SK-N-SH (cell line): Measurements from ENCODE around the gene FBXO15.

ENCODE experiments used
- JUND ChIP-seq: IDR thresholded peaks from 2 replicates; pipeline ENCODE4 v1.4.0; 2012
- TF ChIP-seq, protein P1 (sequence below): fragments of 150-350 bp; IDR thresholded peaks from 2 replicates; pipeline ENCODE4 v1.6.1; 2017; ENCODE audit warnings: antibody characterized with exemption, low read length, low read depth, borderline replicate concordance
- TF ChIP-seq, protein P2 (sequence below): fragments of 200-600 bp; sonication (generic); IDR thresholded peaks from 2 replicates; pipeline ENCODE4 v1.6.1; 2017; ENCODE audit warnings: antibody characterized with exemption, mild to moderate bottlenecking, moderate library complexity

DNA sequence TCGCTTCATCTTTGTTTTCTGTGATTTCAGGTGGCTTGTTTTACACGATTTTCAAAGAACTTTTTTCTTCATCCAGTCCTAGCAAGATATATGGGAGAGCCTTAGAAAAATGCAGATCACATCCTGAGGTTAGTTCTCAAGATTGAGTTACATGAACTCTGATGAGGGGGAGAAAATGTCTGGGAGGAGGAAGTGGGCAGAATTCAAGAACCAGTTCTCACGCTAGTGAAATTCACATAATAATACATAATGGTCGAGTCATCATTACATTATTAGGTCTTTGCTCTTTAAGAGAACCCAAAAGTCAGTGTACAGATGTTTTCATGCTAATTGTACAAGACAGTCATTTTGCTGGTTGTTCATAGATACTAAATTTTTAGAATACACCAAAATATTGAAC lies 7.6 kb upstream of the FBXO15 start:
- TF ChIP-seq JUND, result no peak
- TF ChIP-seq, protein P1, sequence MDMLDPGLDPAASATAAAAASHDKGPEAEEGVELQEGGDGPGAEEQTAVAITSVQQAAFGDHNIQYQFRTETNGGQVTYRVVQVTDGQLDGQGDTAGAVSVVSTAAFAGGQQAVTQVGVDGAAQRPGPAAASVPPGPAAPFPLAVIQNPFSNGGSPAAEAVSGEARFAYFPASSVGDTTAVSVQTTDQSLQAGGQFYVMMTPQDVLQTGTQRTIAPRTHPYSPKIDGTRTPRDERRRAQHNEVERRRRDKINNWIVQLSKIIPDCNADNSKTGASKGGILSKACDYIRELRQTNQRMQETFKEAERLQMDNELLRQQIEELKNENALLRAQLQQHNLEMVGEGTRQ, result no peak
- TF ChIP-seq, protein P2, sequence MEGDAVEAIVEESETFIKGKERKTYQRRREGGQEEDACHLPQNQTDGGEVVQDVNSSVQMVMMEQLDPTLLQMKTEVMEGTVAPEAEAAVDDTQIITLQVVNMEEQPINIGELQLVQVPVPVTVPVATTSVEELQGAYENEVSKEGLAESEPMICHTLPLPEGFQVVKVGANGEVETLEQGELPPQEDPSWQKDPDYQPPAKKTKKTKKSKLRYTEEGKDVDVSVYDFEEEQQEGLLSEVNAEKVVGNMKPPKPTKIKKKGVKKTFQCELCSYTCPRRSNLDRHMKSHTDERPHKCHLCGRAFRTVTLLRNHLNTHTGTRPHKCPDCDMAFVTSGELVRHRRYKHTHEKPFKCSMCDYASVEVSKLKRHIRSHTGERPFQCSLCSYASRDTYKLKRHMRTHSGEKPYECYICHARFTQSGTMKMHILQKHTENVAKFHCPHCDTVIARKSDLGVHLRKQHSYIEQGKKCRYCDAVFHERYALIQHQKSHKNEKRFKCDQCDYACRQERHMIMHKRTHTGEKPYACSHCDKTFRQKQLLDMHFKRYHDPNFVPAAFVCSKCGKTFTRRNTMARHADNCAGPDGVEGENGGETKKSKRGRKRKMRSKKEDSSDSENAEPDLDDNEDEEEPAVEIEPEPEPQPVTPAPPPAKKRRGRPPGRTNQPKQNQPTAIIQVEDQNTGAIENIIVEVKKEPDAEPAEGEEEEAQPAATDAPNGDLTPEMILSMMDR, result no peak
